Measurements from ENCODE around the gene NELL1.

Gene NELL1

DNA sequence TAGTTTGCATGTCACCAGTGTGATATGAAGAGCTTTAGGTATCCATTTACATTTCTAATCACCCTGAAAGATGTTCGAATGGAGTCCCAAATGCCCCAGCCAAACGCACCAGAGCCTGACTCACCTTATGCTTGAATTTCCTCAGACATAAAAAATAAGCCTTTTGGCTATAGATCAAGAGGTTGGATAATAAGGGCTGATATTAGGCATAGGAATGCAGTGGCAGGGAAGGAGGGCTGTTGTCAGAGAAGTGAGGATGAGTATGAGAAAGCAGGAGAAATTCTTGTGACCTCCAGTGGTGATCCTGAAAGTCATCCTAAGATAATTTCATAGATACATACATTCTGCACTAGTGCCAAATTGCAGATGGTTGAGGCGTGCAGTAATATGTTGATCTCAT, 264.6 kb downstream of the NELL1 start:
- DNase-seq (ENCODE audit: low read depth), result no peak
- H3K4me3 ChIP-seq (ENCODE audit: low read length), result no peak overlapping the region
- no peak for TF ChIP-seq CTCF (conservative IDR thresholded peaks at IDR 0.05; ENCODE audit: low read depth, low read length)

GRCh38 chr11:20934516-20934915, 265.1 kb downstream of the NELL1 start:
- DNase-seq (ENCODE audit: low read depth), result no peak
- no peak overlapping the region for H3K4me3 ChIP-seq (ENCODE audit: low read length)
- TF ChIP-seq CTCF (conservative IDR thresholded peaks at IDR 0.05; ENCODE audit: low read depth, low read length), result no peak

DNA sequence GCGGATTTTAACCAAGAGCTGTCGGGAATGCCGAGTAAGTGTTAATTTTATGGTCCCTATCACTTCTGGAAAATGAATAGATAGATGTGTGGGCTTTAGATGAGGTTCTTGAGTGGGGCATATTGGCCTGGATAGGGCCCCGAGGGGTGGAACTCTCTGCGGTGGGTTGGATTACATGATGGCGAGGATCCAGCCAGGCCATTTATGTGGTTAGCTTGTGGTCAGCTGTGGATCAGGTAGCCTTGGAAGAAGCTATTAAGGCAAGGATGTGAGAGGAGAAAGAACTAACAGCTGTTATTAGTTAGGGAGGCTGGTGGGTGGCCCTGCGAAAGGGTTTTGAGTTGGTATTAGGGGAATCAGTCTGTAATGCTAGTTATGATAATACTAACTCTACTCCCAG, 268.4 kb downstream of the NELL1 start:
- no peak overlapping the region for H3K4me3 ChIP-seq (ENCODE audit: low read length)
- no peak for TF ChIP-seq CTCF (conservative IDR thresholded peaks at IDR 0.05; ENCODE audit: low read depth, low read length)
- DNase-seq (ENCODE audit: low read depth), result no peak

DNA sequence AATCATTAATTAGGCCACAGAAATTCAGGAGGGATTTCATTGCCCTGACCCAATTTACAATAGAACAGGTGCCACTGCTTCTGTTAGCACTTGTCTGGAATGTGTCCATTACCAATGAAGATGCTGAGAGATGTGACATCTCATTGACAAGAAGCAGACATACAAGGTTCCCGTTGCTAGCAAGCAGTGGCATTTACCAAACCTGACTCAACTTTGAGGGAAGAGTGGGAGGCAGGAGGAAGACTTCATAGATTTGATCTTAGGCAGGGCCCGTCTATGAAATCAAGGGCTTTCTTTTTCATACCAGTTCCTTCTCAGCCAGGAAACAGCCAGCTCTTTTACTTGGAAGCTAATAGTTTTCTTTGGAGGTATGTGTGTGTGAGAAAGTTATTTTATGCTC, 280.2 kb downstream of the NELL1 start:
- DNase-seq (ENCODE audit: low read depth), result no peak
- no peak overlapping the region for H3K4me3 ChIP-seq (ENCODE audit: low read length)
- no peak for TF ChIP-seq CTCF (conservative IDR thresholded peaks at IDR 0.05; ENCODE audit: low read depth, low read length)

DNA sequence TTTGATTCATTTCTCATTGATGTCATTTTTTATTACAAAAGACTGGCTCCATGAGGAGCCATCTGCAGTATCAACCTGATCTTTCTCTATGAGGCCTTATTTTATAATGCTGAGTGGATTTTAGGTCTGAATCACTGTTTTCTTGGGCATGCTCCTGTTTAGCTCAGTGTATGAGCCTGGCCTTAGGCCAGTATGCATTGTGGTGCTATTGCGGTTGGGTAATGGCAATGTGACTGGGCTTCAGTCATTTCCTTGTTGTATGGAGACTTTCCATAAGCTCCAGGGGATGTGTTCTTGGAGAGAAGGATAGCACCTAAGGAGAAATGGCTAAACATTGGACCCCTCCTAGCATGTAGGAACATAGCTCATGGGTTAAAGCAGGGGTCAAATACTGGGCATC, 293.2 kb downstream of the NELL1 start:
- TF ChIP-seq CTCF (conservative IDR thresholded peaks at IDR 0.05; ENCODE audit: low read depth, low read length), result no peak
- DNase-seq (ENCODE audit: low read depth), result no peak
- no peak overlapping the region for H3K4me3 ChIP-seq (ENCODE audit: low read length)

DNA sequence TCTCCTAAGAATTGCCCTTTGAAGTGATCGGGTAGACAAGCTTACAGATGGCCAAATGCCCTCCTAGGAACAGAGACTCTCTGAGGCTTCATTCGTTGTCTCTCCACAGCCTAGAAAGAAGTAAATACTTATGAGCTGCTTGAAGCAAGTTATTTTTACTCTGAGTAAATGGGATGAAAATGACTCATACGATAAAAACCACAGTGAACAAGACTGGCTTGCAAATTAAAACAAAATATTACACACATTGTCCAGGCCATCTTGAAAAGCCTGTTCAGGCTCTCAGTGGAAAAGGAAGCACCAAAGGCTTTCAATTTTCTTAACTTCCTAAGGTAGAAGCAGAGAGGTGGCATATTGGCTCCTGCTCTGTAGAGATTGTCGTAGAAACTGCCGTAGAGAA, 294.2 kb downstream of the NELL1 start:
- no peak for TF ChIP-seq CTCF (conservative IDR thresholded peaks at IDR 0.05; ENCODE audit: low read depth, low read length)
- no peak for DNase-seq (ENCODE audit: low read depth)
- H3K4me3 ChIP-seq (ENCODE audit: low read length), result no peak overlapping the region

GRCh38 chr11:20964985-20965384, 295.6 kb downstream of the NELL1 start:
- no peak overlapping the region for H3K4me3 ChIP-seq (ENCODE audit: low read length)
- no peak for TF ChIP-seq CTCF (conservative IDR thresholded peaks at IDR 0.05; ENCODE audit: low read depth, low read length)
- DNase-seq (ENCODE audit: low read depth), result no peak

All from retinal pigment epithelial cell (primary cell).